Measurements from ENCODE around the gene NUTF2. TPM values are rescaled to one million over a fixed set of nuclear protein-coding genes. Genes with fewer than 3 reads are reported as not detected.

NUTF2 gene
- total RNA-seq, 4 donors from 2014 or later = 56.5 to 98.2 (median 75.4) TPM

- no peak for TF ChIP-seq CTCF (IDR thresholded peaks at IDR 0.05; ENCODE audit: low read depth)
These were observed 45.6 kb downstream of the NUTF2 start for GRCh38 chr16:67892375-67892774.

GRCh38 chr16:67892899-67893742 is 46.4 kb downstream of the NUTF2 start, which contains the start of gene PSKH1:
PSKH1 (plus strand) TSS chr16:67893254; CDS start chr16:67908750, 15,496 bp downstream.
- no peak for TF ChIP-seq CTCF (IDR thresholded peaks at IDR 0.05; ENCODE audit: low read depth)

- no peak for TF ChIP-seq CTCF (IDR thresholded peaks at IDR 0.05; ENCODE audit: low read depth)
These were observed 47.1 kb downstream of the NUTF2 start for GRCh38 chr16:67893743-67894399.

- no peak for TF ChIP-seq CTCF (IDR thresholded peaks at IDR 0.05; ENCODE audit: low read depth)
These were observed 50.5 kb downstream of the NUTF2 start for GRCh38 chr16:67897231-67897630.

- no peak for TF ChIP-seq CTCF (IDR thresholded peaks at IDR 0.05; ENCODE audit: low read depth)
These were observed 55.0 kb downstream of the NUTF2 start for GRCh38 chr16:67901734-67902133.

- TF ChIP-seq CTCF (IDR thresholded peaks at IDR 0.05; ENCODE audit: low read depth) = no peak
These were observed 56.1 kb downstream of the NUTF2 start for GRCh38 chr16:67902831-67903230.
